SU-DHL-6 (cell line): ENCODE measurements around the gene SLC35F1.

Experiments used
- H2AFZ ChIP-seq: fragments of 200-600 bp; sonication (generic); 2 replicates; pipeline ENCODE4 v1.6.1; 2014; ENCODE audit warnings: low read depth, mild to moderate bottlenecking, moderate library complexity, mixed read lengths, antibody characterized with exemption, low read length; ENCODE audit not compliant: severe bottlenecking
- H3F3A ChIP-seq: fragments of 200-600 bp; shearing (Covaris generic); 2 replicates; pipeline ENCODE4 v1.6.0; 2016; ENCODE audit warnings: antibody characterized with exemption, mild to moderate bottlenecking; ENCODE audit not compliant: insufficient read depth
- H3K27ac ChIP-seq: fragments of 200-600 bp; sonication (generic); 2 replicates; pipeline ENCODE4 v1.5.1; 2016; ENCODE audit warnings: low read depth, mild to moderate bottlenecking, low read length, moderate library complexity, mixed read lengths
- H3K27me3 ChIP-seq: fragments of 200-600 bp; sonication (generic), shearing (Covaris generic); 2 replicates; pipeline ENCODE4 v1.6.0; 2014; ENCODE audit warnings: mild to moderate bottlenecking, low read length
- H3K36me3 ChIP-seq: fragments of 200-600 bp; sonication (generic); 2 replicates; pipeline ENCODE4 v1.6.1; 2014; ENCODE audit warnings: mild to moderate bottlenecking, low read length, mixed read lengths
- H3K4me2 ChIP-seq: fragments of 300-600, 200-600 bp; shearing (Covaris generic), sonication (generic); 2 replicates; pipeline ENCODE4 v1.6.0; 2014; ENCODE audit warnings: low read length, low read depth, mild to moderate bottlenecking; ENCODE audit not compliant: poor library complexity, severe bottlenecking
- H3K4me3 ChIP-seq: fragments of 200-600 bp; sonication (generic); 2 replicates; pipeline ENCODE4 v1.5.1; 2014; ENCODE audit warnings: antibody characterized with exemption, low read length, mild to moderate bottlenecking, mixed read lengths; ENCODE audit not compliant: insufficient read depth, poor library complexity, severe bottlenecking
- H3K79me2 ChIP-seq: fragments of 200-600 bp; sonication (generic); 2 replicates; pipeline ENCODE4 v1.6.1; 2014; ENCODE audit warnings: mild to moderate bottlenecking, low read length, moderate library complexity; ENCODE audit not compliant: insufficient read depth
- H3K9ac ChIP-seq: fragments of 200-600 bp; sonication (generic); 2 replicates; pipeline ENCODE4 v1.7.0; 2014; ENCODE audit warnings: mild to moderate bottlenecking, low read length
- H3K9me2 ChIP-seq: fragments of 200-600 bp; sonication (generic); replicated peaks from 2 replicates; pipeline ENCODE4 v1.6.1; 2014; ENCODE audit warnings: low read length; ENCODE audit not compliant: insufficient read depth
- H3K9me3 ChIP-seq: fragments of 200-600 bp; sonication (generic); 2 replicates; pipeline ENCODE4 v1.6.1; 2014; ENCODE audit warnings: low read length, mixed read lengths; ENCODE audit not compliant: insufficient read depth
- H4K20me1 ChIP-seq: fragments of 200-600 bp; sonication (generic); 2 replicates; pipeline ENCODE4 v1.6.1; 2014; ENCODE audit warnings: low read depth, mild to moderate bottlenecking, antibody characterized with exemption, low read length, moderate library complexity, mixed read lengths
- EZH2phosphoT487 ChIP-seq: fragments of 200-600 bp; sonication (generic), shearing (Covaris generic); conservative IDR thresholded peaks from 2 replicates; pipeline ENCODE4 v1.6.1; 2018; ENCODE audit warnings: mild to moderate bottlenecking, antibody characterized with exemption, low read length, moderate library complexity, mixed read lengths
- TF ChIP-seq, protein P1 (sequence below): fragments of 200-600 bp; sonication (generic); IDR thresholded peaks from one replicate; pipeline ENCODE4 v1.5.1; 2017; ENCODE audit warnings: antibody characterized with exemption, mild to moderate bottlenecking, low read length, moderate library complexity; ENCODE audit not compliant: insufficient read depth, poor library complexity, severe bottlenecking

Gene SLC35F1

GRCh38 chr6:117915846-117916245, 8.8 kb downstream of the SLC35F1 start:
- Histone ChIP-seq H3K9ac (no peak overlapping the region), H3K79me2 (no peaks in the 10 kb centered on the region), H3K9me2 (no peaks in the 10 kb centered on the region), H3F3A (no peaks in the 10 kb centered on the region), H3K4me3 (no peak overlapping the region), H4K20me1 (no peaks in the 10 kb centered on the region), H3K27me3 (no peaks in the 10 kb centered on the region), H3K9me3 (no peaks in the 10 kb centered on the region), H3K36me3 (no peaks in the 10 kb centered on the region), H3K4me2 (no peak overlapping the region), H3K27ac (no peak overlapping the region), H2AFZ (no peak overlapping the region)
- TF ChIP-seq, protein P1, sequence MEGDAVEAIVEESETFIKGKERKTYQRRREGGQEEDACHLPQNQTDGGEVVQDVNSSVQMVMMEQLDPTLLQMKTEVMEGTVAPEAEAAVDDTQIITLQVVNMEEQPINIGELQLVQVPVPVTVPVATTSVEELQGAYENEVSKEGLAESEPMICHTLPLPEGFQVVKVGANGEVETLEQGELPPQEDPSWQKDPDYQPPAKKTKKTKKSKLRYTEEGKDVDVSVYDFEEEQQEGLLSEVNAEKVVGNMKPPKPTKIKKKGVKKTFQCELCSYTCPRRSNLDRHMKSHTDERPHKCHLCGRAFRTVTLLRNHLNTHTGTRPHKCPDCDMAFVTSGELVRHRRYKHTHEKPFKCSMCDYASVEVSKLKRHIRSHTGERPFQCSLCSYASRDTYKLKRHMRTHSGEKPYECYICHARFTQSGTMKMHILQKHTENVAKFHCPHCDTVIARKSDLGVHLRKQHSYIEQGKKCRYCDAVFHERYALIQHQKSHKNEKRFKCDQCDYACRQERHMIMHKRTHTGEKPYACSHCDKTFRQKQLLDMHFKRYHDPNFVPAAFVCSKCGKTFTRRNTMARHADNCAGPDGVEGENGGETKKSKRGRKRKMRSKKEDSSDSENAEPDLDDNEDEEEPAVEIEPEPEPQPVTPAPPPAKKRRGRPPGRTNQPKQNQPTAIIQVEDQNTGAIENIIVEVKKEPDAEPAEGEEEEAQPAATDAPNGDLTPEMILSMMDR = no peak
- TF ChIP-seq EZH2phosphoT487 = no peak

DNA sequence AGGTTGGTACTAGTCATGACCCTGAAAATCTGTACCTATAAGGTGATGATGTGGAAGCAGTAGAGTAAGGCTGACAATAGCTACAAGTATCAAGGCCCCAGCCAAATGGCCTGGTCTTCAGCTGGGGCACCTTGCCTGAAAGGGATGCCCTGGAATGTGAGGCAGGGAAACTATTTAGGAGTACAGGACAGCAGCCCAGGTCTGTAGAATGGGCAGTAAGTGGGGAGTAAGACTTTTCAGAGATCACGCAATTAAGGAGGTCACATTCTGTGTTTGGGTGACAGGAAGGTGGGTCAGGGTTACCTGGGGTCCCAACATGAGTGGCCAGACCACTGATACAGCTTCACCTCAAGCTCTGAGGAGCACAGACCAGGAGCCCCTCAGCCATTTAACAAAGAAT, 9.4 kb downstream of the SLC35F1 start:
- Histone ChIP-seq H3K36me3 (no peaks in the 10 kb centered on the region), H3K79me2 (no peaks in the 10 kb centered on the region), H4K20me1 (no peaks in the 10 kb centered on the region), H3K4me3 (no peak overlapping the region), H3K4me2 (no peak overlapping the region), H3K9ac (no peak overlapping the region), H3K27me3 (no peaks in the 10 kb centered on the region), H3K9me3 (no peaks in the 10 kb centered on the region), H3K27ac (no peak overlapping the region), H3K9me2 (no peaks in the 10 kb centered on the region), H3F3A (no peaks in the 10 kb centered on the region), H2AFZ (no peak overlapping the region)
- TF ChIP-seq, protein P1 = no peak
- no peak for TF ChIP-seq EZH2phosphoT487

DNA sequence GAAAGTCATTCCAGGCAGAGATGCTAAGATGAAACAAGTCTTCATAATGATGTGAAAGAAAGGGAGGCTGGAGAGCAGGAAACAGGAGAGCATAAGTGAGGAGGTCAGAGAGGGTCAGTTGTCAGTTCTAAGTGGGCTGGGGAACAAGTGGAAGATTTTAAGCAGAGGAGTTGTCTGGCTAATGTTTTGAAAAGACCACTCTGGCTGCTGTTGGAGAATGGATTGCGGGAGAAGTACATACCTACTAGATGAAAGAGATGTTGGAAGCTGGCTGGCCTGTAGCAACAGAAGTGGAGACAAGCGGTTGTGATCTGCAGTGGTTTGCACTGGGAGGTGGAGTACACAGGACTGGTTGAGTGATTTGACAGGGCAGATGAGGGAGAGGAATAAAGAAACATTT, 10.1 kb downstream of the SLC35F1 start:
- Histone ChIP-seq H3K27ac (no peak overlapping the region), H3K9ac (no peak overlapping the region), H3K4me3 (no peak overlapping the region), H3F3A (no peaks in the 10 kb centered on the region), H3K9me2 (no peaks in the 10 kb centered on the region), H2AFZ (no peak overlapping the region), H4K20me1 (no peaks in the 10 kb centered on the region), H3K9me3 (no peaks in the 10 kb centered on the region), H3K36me3 (no peaks in the 10 kb centered on the region), H3K27me3 (no peaks in the 10 kb centered on the region), H3K79me2 (no peaks in the 10 kb centered on the region), H3K4me2 (no peak overlapping the region)
- no peak for TF ChIP-seq EZH2phosphoT487
- TF ChIP-seq, protein P1 = no peak
